Measurements from ENCODE around the gene ALDH1A2.
A peak's percentile ranks its signal among the peaks of the same experiment; 100 is the strongest.

ALDH1A2 gene

GRCh38 chr15:58053315-58054153, 12.0 kb downstream of the ALDH1A2 start (continued):
- TF ChIP-seq CTCF (tag by site-specific recombination; IDR thresholded peaks at IDR 0.05): no peak
- TF ChIP-seq ZIC2 (tag by site-specific recombination; IDR thresholded peaks at IDR 0.05): peak; percentile 91
- TF ChIP-seq HOXC10 (CRISPR knock-in tag; IDR thresholded peaks at IDR 0.05): no peak
- no peak for TF ChIP-seq ZNF112 (tag by site-specific recombination; IDR thresholded peaks at IDR 0.05)
- TF ChIP-seq ZBTB49 (tag by site-specific recombination; IDR thresholded peaks at IDR 0.05; ENCODE audit: low read depth): peak; percentile 19; the same call in 1 of the 2 replicates
- TF ChIP-seq ZBTB21 (tag by site-specific recombination; IDR thresholded peaks at IDR 0.05): no peak
- TF ChIP-seq ZNF433 (tag by site-specific recombination; IDR thresholded peaks at IDR 0.05; ENCODE audit: low read depth): no peak
- TF ChIP-seq ZFP41 (tag by site-specific recombination; IDR thresholded peaks at IDR 0.05; ENCODE audit: borderline replicate concordance): no peak
- TF ChIP-seq ZNF639 (tag by site-specific recombination; IDR thresholded peaks at IDR 0.05): no peak; the same call in 1 of the 2 replicates
- TF ChIP-seq ZNF473 (tag by site-specific recombination; IDR thresholded peaks at IDR 0.05): no peak
- TF ChIP-seq ZNF555 (tag by site-specific recombination; conservative IDR thresholded peaks at IDR 0.05): no peak
- no peak for TF ChIP-seq ZBTB20 (tag by site-specific recombination; IDR thresholded peaks at IDR 0.05)
- TF ChIP-seq ZNF221 (tag by site-specific recombination; IDR thresholded peaks at IDR 0.05; ENCODE audit: borderline replicate concordance): no peak
- TF ChIP-seq KLF16 (tag by site-specific recombination; IDR thresholded peaks at IDR 0.05): peak; percentile 55; the same call in 1 of the 2 replicates
- no peak for TF ChIP-seq ZNF202 (tag by site-specific recombination; IDR thresholded peaks at IDR 0.05; ENCODE audit: borderline replicate concordance)
- peak; percentile 72 for TF ChIP-seq KLF1 (tag by site-specific recombination; IDR thresholded peaks at IDR 0.05)
- no peak for TF ChIP-seq ZNF280D (tag by site-specific recombination; IDR thresholded peaks at IDR 0.05)
- no peak for TF ChIP-seq HOXA7 (CRISPR knock-in tag; IDR thresholded peaks at IDR 0.05; ENCODE audit: borderline replicate concordance)
- TF ChIP-seq KLF17 (tag by site-specific recombination; IDR thresholded peaks at IDR 0.05): no peak
- TF ChIP-seq ZNF311 (tag by site-specific recombination; IDR thresholded peaks at IDR 0.05; ENCODE audit: borderline replicate concordance): no peak
